NCI-H187 treated with DMSO at 0.1 percent for 48 hours (cell line): ENCODE results near the gene NUDT6.

Experiments
- DNase-seq: peaks from one replicate; lab custom pipeline; 2025; lab: John Stamatoyannopoulos, UW

Gene NUDT6

DNA sequence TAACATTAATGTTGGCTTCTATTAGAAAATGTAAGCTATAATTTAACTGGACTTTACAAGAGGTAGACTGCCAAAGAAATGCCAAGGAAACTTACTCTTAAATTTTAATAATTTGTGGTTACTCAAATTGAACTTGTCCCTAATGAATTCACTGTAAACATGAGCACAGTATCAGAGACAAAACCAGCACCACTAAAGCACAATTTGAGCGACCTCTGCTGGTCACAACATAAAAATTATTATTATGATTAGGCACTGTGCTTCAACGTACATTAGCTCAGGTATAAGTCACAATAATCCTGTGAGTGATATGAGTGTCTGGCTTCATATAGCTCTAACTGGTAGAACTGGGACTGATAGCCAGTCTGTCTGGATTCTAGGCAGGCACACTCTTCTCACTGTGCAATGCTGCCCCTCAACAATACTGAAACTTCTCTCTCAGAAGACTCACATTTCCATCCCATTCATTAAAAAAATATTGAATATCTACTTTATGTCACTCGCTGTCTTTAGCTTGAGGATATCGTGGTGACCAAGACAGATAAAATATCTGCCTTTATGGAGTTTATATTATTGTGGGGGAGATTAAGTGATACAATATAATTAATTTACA lies 8.0 kb downstream of the NUDT6 start:
- no peak for DNase-seq

DNA sequence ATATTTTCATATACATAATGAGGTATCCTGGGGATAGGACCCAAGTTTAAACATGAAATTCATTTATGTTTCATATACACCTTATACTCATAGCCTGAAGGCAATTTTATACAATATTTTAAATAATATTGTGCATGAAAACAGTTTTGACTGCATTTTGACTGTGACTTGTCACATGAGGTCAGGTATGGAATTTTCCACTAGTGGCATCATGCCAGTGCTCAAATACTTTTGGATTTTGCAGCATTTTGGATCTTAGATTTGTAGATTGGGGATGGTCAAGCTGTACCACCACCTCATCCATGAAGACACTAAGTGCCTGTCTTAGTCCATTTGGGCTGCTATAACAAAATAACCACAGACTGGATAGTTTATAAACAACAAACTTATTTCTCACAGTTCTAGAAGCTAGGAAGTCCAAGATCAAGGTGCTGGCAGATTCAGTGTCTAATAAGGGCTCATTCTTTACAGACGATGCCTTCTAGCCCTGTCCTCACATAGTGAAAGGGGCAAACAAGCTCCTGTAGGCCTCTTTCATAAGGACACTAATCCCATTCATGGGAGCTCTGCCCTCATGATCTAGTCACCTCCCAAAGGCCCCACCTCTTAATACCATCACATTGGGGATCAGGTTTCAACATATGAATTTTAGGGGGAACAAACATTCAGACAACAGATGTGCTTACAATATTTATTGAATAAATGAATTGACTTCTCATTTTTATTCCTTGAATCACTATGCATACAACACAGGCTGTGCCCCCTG lies 9.4 kb downstream of the NUDT6 start:
- DNase-seq = no peak

DNA sequence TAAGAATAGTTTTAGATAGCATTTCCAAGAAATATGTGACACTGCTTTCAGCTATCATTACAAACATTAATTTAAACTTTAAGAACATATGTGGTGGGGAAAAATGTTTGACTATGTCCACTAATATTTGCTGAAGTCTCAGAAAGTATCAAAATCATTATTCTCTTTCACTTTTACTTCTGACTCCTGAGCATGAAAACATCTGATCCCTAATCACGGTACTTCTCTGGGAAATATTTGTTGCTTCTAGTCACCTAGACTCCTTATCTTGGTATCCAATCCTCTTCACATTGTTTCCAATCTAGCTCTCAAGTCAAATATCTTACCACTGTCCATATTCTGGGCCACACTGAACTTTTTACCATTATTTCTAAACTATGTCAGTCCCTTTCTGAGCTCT lies 10.8 kb downstream of the NUDT6 start:
- DNase-seq = no peak

DNA sequence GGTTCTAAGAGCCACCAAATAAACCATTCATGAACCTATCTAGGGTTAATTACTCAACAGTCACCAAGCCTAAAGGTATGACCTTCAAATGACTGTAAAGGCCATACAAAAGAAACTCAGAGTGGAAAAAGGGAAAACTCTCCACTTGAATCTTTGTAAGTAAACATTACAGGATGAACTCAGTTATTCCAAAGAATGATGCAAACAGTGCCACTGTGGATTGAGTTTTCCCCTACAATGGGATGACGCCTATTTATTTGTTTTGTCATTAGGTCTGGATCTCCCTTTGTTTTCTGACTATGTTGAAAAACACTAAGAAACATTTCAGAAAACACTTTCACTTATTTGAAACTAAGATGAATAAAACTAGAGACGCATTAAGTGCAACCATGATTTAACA lies 12.7 kb downstream of the NUDT6 start:
- DNase-seq = no peak

DNA sequence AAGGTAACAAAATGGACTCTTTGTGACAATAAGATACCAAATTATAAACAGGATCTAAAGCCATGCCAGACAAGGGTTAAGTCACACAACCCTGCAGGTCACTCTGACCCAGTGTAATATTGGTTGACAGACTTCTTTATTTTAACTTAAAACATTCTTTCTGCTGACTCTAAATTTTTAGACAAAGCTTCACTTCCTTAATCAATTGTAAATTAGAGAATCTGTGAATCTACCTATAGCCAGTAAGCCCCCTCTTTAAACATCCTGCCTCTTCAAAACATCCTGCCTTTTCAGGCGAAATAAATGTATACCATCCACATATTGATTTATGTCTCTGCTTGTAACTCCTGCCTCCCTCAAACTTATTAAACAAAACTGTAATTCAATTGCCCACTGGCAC lies 14.2 kb downstream of the NUDT6 start:
- no peak for DNase-seq

DNA sequence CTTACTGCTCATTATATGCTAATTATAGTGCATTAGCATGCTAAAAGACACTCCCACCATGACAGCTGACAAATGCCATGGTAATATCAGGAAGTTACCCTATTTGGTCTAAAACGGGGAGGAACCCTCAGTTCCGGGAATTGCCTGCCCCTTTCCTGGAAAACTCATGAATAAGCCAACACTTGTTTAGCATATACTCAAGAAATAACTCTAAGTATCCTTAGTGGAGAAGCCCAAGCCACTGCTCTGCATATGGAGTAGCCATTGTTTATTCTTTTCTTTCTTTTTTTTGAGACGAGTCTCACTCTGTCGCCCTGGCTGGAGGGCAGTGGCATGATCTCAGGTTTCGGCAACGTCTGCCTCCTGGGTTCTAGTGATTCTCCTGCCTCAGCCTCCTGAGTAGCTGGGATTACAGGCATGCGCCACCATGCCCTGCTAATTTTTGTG lies 15.5 kb downstream of the NUDT6 start:
- DNase-seq = no peak

DNA sequence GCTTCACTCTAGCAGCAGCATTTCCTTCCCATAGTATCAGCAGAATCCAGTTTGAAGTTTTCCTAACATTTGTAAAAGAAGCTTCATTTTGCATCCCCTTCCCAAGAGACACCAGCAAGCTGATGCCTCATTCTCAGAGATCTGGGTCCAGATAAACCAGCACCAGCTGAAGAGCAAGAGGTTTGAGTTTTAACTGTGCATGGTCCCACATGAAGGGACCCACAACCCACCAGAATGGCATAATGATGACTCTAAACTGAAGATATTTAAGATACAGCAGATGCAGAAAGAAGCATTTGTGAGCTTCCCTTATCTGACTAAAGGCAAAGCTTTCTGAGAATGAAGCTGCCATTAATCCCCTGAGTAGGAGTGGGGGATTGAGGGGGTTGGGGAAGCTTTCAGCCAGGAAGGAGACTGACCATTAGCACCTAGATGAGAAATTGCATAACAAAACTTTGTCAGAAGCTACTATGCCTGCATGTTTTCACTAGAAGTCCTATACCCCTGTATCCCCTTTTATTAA lies 18.6 kb downstream of the NUDT6 start:
- DNase-seq = no peak

DNA sequence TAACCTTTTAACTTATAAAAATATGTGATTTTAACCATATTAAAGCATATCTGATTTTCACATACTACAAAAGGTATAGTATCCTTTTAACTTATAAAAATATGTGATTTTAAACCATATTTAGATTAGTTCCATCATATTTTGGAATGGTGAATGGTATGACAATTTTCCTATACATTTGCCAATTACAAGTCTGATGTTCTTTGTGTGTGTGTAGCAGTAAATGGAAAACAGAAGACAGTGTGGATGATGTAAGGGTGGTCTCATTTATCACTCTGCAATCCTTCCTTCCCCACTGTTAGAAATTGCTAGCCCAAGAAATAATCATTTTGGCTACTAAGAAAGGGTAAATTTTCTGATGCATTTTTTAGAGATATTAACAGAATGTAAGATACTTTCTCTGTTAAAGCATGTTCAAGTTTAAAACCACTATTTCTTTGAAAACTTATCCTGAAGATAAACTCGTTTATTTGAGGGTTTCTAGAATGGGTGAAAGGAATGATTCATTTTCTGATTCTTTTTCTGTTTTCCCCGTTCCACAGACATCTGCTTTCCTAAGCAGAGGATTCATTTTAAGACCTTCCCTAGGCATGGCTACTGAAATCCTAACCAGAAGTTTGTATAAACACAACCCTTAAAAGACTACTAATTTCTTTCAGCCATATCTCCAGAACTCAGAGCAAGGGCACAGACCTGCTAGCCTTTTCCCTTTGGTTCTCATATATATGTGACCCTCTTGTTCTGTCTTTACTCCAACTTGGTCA lies 21.0 kb downstream of the NUDT6 start:
- DNase-seq = no peak

DNA sequence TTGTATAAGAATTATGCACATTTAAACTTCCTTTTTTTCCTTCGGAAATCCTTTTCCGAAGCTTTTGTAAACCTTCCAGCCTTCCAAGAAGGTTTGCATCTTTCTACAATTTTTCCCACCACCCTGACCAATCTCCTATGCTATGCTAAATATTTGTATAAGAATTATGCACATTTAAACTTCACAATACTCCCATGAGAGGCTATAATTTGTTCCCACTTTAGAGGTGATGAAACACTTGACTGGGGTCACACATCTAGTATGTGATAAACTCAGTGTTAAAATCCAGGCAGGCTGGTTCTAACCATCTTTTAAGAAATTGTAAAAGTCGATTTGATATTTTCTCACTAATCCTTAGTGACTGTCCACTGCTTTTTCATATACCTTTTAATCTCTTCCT lies 22.1 kb downstream of the NUDT6 start:
- DNase-seq = no peak

DNA sequence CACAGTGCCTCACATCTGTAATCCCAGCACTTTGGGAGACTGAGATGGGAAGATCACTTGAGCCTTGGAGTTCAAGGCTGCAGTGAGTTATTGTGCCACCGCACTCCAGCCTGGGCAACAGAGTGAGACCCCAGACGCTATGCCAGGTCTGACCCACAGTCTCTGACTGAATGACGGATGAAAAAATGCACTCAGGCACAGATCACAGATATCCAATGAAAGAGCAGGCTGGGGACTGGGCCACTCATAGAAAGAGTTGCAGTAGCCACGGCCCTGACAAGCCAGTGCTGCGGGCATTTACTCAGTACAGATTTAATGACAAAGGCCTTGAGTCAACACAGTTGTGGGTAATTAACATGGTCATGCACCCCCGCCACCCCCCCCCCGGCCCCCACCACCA lies 22.7 kb downstream of the NUDT6 start:
- no peak for DNase-seq

DNA sequence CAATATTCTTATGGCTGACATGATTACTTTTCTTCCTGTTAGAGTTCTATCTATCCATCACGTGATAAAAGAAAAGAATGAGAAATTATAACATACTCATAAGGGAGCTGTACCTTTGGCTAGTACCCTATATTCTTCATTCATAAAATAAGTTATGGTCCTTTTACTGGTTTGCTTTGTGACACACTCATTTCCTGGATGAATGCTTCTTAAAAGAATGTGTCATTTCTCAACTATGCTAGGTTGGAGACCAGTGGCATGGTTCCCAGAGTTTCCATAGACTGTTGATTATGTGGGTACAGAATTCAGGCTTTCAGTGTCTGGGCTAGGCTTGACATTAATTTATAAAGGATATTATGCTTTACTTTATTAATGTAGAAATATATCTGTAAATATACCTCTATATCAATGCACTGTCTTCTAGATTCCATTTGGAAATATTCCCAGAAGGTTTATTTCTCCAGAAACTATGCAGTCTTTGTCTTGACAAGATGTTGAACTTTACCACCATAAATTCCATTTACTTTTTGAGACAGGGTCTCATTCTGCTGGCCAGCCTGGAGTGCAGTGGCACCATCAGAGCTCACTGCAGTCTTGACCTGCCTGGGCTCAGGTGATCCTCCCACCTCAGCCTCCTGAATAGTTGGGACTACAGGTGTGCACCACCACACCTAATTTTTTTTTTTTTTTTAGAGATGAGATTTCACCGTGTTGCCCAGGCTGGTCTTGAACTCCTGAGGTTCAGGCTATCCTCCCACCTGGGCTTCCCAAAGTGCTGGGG lies 23.8 kb downstream of the NUDT6 start:
- no peak for DNase-seq

DNA sequence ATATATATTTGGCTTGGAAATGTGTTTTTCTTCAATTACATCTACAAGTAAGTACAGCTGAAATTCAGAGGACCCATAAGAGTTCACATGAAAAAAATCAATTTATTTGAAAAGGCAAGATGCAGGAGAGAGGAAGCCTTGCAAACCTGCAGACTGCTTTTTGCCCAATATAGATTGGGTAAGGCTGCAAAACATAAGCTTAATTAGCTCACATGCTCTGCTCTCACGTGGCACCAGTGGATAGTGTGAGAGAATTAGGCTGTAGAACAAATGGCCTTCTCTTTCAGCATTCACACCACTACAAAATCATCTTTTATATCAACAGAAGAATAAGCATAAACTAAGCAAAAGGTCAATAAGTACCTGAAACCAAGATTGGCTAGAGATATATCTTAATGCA lies 26.1 kb downstream of the NUDT6 start:
- no peak for DNase-seq

DNA sequence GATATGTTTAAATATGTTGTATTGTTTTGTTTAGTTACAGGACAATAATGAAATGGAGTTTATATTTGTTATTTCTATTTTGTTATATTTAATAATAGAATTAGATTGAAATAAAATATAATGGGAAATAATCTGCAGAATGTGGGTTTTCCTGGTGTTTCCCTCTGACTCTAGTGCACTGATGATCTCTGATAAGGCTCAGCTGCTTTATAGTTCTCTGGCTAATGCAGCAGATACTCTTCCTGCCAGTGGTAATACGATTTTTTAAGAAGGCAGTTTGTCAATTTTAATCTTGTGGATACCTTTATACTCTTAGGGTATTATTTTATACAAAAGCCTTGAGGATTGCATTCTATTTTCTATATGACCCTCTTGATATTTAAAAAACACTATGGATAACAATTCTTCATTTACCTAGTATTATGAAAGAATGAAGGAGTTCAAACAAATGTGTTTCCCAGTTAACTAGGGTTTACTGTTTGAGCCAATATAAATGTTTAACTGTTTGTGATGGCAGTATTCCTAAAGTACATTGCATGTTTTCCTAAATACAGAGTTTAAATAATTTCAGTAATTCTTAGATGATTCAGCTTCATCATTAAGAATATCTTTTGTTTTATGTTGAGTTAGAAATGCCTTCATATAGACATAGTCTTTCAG lies 26.9 kb downstream of the NUDT6 start:
- DNase-seq = no peak

DNA sequence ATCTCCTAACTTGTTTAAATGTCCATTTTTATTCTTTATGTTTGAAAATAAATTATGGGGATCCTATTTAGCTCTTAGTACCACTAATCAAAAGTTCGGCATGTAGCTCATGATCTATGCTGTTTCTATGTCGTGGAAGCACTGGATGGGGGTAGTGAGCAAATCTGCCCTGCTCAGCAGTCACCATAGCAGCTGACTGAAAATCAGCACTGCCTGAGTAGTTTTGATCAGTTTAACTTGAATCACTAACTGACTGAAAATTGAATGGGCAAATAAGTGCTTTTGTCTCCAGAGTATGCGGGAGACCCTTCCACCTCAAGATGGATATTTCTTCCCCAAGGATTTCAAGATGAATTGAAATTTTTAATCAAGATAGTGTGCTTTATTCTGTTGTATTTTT lies 27.6 kb downstream of the NUDT6 start:
- DNase-seq = no peak

DNA sequence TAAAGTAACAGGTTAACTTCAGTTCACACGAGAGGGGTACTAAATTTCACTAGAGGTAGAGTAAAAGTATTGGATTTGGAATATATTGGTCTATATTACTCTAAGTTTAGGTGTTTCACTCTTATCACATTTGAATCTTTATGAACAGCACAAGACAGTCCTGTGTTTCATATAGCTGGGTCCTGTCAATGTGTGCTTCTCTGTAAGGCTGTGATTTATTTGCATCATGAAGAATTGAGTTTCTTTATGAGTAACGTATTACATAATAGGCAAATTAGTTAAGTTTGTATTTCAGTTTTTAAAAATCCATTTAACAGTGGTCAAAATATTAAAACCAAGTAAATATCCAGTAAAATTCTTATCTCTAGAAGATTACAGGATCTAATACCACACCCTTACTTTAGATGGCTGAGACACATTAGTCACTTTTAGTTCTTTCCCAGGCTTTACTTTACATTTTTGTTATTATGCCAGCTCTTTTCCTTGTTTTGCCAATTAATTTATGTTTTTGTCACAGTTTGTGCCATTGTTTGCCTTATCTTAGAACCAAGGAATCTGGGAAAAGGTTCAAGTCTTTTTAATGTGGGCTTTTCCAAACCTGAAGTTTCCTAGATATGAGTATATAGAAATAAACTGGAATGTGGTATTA lies 32.1 kb downstream of the NUDT6 start:
- no peak for DNase-seq

DNA sequence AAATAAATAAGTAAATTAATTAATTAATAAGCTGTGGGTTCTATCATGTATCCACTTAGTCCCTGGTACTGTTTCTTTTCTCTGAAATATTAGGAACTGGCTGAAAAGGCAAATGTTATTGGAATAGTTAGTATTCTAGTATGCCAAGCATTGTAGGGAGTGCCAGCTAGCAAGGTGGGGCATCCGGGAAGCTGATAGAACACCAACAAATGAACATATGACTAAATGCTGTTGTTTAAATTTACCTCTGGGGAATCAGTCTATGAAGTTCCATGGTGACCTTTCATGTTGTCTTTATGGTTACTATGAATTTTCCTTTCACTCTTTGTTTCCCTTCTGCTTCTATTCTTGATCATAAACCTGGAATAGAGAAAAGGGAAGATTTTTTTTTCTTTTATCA lies 32.7 kb downstream of the NUDT6 start:
- no peak for DNase-seq

DNA sequence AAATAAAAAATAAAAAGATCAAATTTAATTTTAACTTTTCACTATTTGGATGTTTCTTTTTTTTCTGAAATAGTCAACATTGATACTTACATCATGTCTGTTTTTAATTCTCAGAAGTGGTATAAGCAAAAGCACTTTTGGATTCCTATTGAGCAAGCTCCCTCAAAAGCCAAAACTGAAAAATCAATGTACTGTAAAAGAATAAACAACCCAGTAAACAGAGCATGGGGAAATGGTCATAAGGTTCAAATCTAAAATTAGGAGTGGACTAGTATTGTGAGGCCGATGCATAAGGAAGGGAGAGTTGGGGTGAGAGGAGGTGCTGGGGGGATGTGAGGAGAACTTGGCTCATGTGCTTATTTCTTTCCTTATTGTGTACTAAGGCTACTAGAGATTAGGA lies 37.9 kb downstream of the NUDT6 start:
- DNase-seq = no peak

DNA sequence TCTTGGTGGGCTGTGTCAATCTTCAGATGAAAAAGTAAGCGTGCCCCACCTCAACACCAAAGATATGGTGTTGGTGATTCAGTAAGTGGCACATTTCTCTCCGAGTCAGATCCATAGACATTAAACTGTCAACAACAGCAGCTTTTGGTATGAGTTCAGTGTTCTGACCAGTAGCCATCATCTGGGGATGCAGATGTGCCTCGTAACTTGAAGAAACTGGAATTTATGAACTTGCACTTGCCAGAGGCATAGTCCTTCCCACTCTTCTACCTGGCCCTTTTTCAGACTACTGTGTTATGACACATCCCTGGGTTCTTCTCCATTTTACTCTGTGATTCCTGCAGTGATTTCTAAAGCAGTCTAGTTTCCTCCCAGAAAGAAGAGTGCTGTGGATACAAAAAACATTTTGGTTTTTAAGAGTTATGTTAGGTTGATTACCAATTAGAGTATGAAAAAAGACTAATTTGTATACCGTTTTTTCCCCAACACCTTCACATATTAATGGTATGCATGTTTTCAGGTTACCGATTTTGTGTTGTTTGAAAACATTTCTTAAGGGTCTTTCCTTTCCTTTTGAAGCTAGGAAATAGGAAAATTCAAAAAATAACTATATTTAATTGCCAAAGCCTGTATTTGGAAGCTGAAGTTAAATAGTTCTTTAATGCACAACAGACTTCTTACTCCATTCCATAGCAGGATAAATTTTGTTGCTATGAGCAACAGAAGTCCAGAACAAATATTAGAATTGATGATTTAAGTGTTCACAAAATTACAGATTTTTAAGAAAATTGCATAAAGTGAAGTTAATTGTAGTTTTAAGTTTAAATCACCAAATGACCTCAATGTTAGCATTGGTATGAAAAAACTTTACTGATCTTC lies 39.3 kb downstream of the NUDT6 start:
- no peak for DNase-seq

DNA sequence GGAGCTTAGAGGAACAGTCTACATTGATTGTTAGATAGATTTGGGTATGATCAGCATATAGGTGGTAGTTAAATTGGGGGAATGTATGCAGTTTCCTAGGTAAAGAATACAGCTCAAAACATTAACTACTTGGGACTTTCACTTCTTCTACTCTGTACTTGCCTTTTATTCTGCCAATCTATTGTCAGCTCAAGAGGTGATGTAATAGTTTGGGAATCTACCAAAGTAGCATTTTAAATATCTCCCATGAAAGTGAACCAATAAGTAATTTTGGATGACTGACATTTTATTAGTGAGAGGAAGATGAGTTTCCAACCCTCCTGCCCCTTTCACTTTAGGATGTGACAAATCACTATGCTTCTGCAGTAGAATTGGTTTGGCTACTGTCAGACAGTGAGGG lies 43.4 kb downstream of the NUDT6 start:
- no peak for DNase-seq

DNA sequence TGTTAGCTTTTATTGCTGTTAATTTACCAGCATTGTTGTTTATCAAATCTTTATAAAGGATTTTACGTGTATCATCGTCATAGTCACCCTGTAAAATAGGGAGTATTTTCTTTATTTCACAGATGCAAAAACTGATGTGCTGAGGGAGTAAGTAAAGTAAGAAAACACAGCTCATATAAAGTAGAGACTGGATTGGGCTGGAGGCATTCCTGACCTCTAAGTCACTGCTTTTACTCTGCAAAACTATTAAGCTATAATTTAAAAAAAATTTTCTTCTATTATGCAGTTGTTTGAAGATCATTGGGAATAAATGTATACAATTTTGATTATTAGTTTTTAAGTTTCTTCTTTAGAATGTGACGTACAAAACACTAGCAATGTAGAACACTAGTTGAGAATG lies 45.9 kb downstream of the NUDT6 start:
- no peak for DNase-seq
